IMR-90 (cell line): ENCODE measurements around the gene HHATL. TPM values are rescaled to one million over a fixed set of nuclear protein-coding genes. Genes with fewer than 3 reads are reported as not detected.

Experiments
- ATAC-seq: fragments of 200-7000 bp; cut with Tn5 transposase; 2 replicates; pipeline ENCODE4 v1.9.1; 2020; ENCODE audit warnings: low read depth, mild to moderate bottlenecking, moderate library complexity
- BruUV-seq: library from RNA; stranded (reverse); fragments of 400-500 nt; replicated peaks from 2 replicates; lab custom pipeline; 2021; lab: Mats Ljungman, UMichigan
- CTCF ChIA-PET: fragments of 300-600 bp; formaldehyde crosslinking; extraction: SDS; loops from one replicate; lab custom pipeline; 2021; ENCODE audit warnings: antibody characterized with exemption; lab: Yijun Ruan, JAX
- POLR2A ChIA-PET: fragments of 300-600 bp; sonication (Branson Sonifier 250); formaldehyde crosslinking; loops from one replicate; lab custom pipeline; 2022; ENCODE audit warnings: antibody characterized with exemption; ENCODE audit not compliant: unreplicated experiment; lab: Charles Lee
- DNase-seq: peaks from one replicate; pipeline ENCODE4 v3.0.0; 2013
- H2AFZ ChIP-seq: replicated peaks from 2 replicates; pipeline ENCODE3; 2013; ENCODE audit warnings: low read length, mild to moderate bottlenecking; ENCODE audit not compliant: poor library complexity
- H2AK5ac ChIP-seq: 2 replicates; pipeline ENCODE4 v1.6.1; 2013; ENCODE audit warnings: low read depth, low read length, inconsistent platforms
- H2AK9ac ChIP-seq: replicated peaks from 2 replicates; pipeline ENCODE3; 2013; ENCODE audit warnings: mild to moderate bottlenecking, low read depth, low read length, moderate library complexity; ENCODE audit not compliant: poor library complexity
- H2BK120ac ChIP-seq: 2 replicates; pipeline ENCODE4 v1.6.1; 2013; ENCODE audit warnings: low read depth, low read length, inconsistent platforms
- H2BK15ac ChIP-seq: 3 replicates; pipeline ENCODE4 v1.6.1; 2013; ENCODE audit warnings: low read depth, low read length, inconsistent platforms
- H2BK20ac ChIP-seq: 2 replicates; pipeline ENCODE4 v1.6.1; 2013; ENCODE audit warnings: low read depth, mild to moderate bottlenecking, inconsistent platforms, low read length, moderate library complexity
- H2BK5ac ChIP-seq: 2 replicates; pipeline ENCODE4 v1.6.1; 2013; ENCODE audit warnings: mild to moderate bottlenecking, low read depth, low read length, inconsistent platforms; ENCODE audit not compliant: poor library complexity, severe bottlenecking
- H3K14ac ChIP-seq: replicated peaks from 2 replicates; pipeline ENCODE4 v1.6.1; 2013; ENCODE audit warnings: low read depth, low read length, inconsistent platforms
- H3K18ac ChIP-seq: 2 replicates; pipeline ENCODE4 v1.6.1; 2013; ENCODE audit warnings: low read depth, low read length, control low read depth
- H3K23ac ChIP-seq: 2 replicates; pipeline ENCODE4 v1.6.1; 2013; ENCODE audit warnings: low read depth, low read length, inconsistent platforms
- H3K27ac ChIP-seq: 2 replicates; pipeline ENCODE4 v1.5.1; 2013; ENCODE audit warnings: mild to moderate bottlenecking, control low read depth, low read length; ENCODE audit not compliant: insufficient read depth
- H3K27me3 ChIP-seq: 2 replicates; pipeline ENCODE4 v1.6.1; 2013; ENCODE audit warnings: low read length; ENCODE audit not compliant: control insufficient read depth, insufficient read depth
- H3K36me3 ChIP-seq: 2 replicates; pipeline ENCODE4 v1.6.1; 2013; ENCODE audit warnings: low read length, mixed read lengths; ENCODE audit not compliant: control insufficient read depth, insufficient read depth
- H3K4ac ChIP-seq: 2 replicates; pipeline ENCODE4 v1.6.1; 2013; ENCODE audit warnings: low read depth, low read length, inconsistent platforms
- H3K4me1 ChIP-seq: 2 replicates; pipeline ENCODE4 v1.6.1; 2013; ENCODE audit warnings: low read length, mixed read lengths; ENCODE audit not compliant: control insufficient read depth, insufficient read depth
- H3K4me2 ChIP-seq: 2 replicates; pipeline ENCODE4 v1.6.1; 2013; ENCODE audit warnings: low read depth, mild to moderate bottlenecking, control low read depth, low read length, moderate library complexity
- H3K4me3 ChIP-seq: 2 replicates; pipeline ENCODE4 v1.5.1; 2013; ENCODE audit warnings: low read depth, mild to moderate bottlenecking, control low read depth, low read length, moderate library complexity; ENCODE audit not compliant: insufficient read depth
- H3K56ac ChIP-seq: 2 replicates; pipeline ENCODE4 v1.6.1; 2013; ENCODE audit warnings: low read length, inconsistent platforms; ENCODE audit not compliant: insufficient read depth; ENCODE audit errors: extremely low read depth
- H3K79me1 ChIP-seq, 2 experiments: 2 replicates each; pipeline ENCODE4 v1.6.1; 2013; ENCODE audit warnings: low read length in 2 of 2, inconsistent platforms in 1 of 2, low read depth in 1 of 2
- H3K9ac ChIP-seq: 2 replicates; pipeline ENCODE4 v1.6.1; 2013; ENCODE audit warnings: low read depth, low read length, control low read depth
- H3K9me1 ChIP-seq: 2 replicates; pipeline ENCODE4 v1.6.1; 2013; ENCODE audit warnings: low read length, inconsistent platforms; ENCODE audit not compliant: insufficient read depth
- H3K9me3 ChIP-seq: 2 replicates; pipeline ENCODE4 v1.6.1; 2013; ENCODE audit warnings: low read length; ENCODE audit not compliant: control insufficient read depth, insufficient read depth
- H4K20me1 ChIP-seq: 2 replicates; pipeline ENCODE4 v1.6.1; 2013; ENCODE audit warnings: low read length, inconsistent platforms; ENCODE audit not compliant: insufficient read depth
- H4K5ac ChIP-seq: 2 replicates; pipeline ENCODE4 v1.6.1; 2013; ENCODE audit warnings: mild to moderate bottlenecking, low read depth, low read length, control low read depth
- H4K8ac ChIP-seq, 2 experiments: 2 replicates each; pipeline ENCODE4 v1.6.1; 2013; ENCODE audit warnings: low read depth in 2 of 2, low read length in 2 of 2, control low read depth in 1 of 2, inconsistent platforms in 1 of 2
- H4K91ac ChIP-seq: 2 replicates; pipeline ENCODE4 v1.6.1; 2013; ENCODE audit warnings: low read depth, low read length, inconsistent platforms; ENCODE audit not compliant: insufficient read depth
- BHLHE40 ChIP-seq: fragments of 150-350 bp; IDR thresholded peaks from 2 replicates; pipeline ENCODE4 v1.6.1; 2016; ENCODE audit warnings: mild to moderate bottlenecking, low read depth, low read length
- NFE2L2 ChIP-seq: fragments of 150-350 bp; IDR thresholded peaks from 2 replicates; pipeline ENCODE4 v1.6.1; 2016; ENCODE audit warnings: low read depth, mild to moderate bottlenecking, low read length
- WGBS, 2 experiments: methylation state at CpG; one replicate each; pipeline versions ENCODE4 v1.1.5 to v1.1.7; 2013; ENCODE audit warnings: missing lambda C conversion rate in 2 of 2; ENCODE audit not compliant: insufficient read length in 1 of 2; ENCODE audit errors: extremely low coverage in 2 of 2; 5-methylcytosine and 5-hydroxymethylcytosine counted together
- dilution Hi-C: fragments of 300-500 bp; cut with HindIII; formaldehyde crosslinking; loops from one replicate; pipeline ENCODE4 v1.14.3; 2018; ENCODE audit warnings: low sequenced_read_pairs; ENCODE audit not compliant: unreplicated experiment
- in situ Hi-C: fragments of 300-500 bp; cut with MboI; formaldehyde crosslinking; loops from 3 replicates; pipeline ENCODE4 v1.14.3; 2019; ENCODE audit warnings: low sequenced_read_pairs, inconsistent platforms, mixed read lengths
- intact Hi-C: fragments of 100-400 bp; cut with micrococcal nuclease; formaldehyde crosslinking; loops from 2 replicates; pipeline ENCODE4 v1.10.0; 2022
- polyA plus RNA-seq, 3 experiments: library from polyadenylated mRNA; depleted of rRNA; stranded (reverse); fragments of >200 nt; gene quantifications; 2 replicates each; pipeline ENCODE4 v1.2.3, GENCODE V29; 2012; ENCODE audit warnings: low replicate concordance in 1 of 3
- total RNA-seq: library from RNA; depleted of rRNA; stranded (reverse); fragments of >200 nt; gene quantifications from 2 replicates; pipeline ENCODE4 v1.2.3, GENCODE V29; 2012

HHATL gene
- total and polyA plus RNA-seq, 2 of the 4 experiments (the other 2 are of a cell fraction), result not detected

DNA sequence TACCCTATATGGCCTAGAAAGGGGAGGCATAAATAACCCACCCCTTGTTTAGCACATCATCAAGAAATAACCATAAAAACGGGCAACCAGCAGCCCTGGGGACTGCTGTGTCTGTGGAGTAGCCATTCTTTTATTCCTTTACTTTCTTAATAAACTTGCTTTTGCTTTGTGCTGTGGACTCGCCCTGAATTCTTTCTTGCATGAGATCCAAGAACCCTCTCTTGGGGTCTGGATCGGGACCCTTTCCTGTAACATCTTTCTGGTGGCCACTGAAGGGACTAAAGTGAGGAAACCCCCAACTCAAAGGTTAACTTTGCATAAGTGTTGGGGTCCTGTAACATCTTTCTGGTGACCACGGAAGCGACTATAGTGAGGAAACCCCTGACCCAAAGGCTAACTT, 15.7 kb upstream of the HHATL start:
- WGBS, 2 experiments, result no CpG with 5 or more reads among the region's 5 CpGs
- Histone ChIP-seq H3K14ac (no peak overlapping the region), H2BK15ac (no peak overlapping the region), H4K20me1 (no peaks in the 10 kb centered on the region), H3K9me3 (no peaks in the 10 kb centered on the region), H3K4me3 (no peak overlapping the region), H3K4ac (no peak overlapping the region), H3K36me3 (no peaks in the 10 kb centered on the region), H2BK5ac (no peak overlapping the region), H3K18ac (no peak overlapping the region), H2BK120ac (no peak overlapping the region), H3K4me1 (no peaks in the 10 kb centered on the region), H4K8ac (no peak overlapping the region), H3K9ac (no peak overlapping the region), H4K5ac (no peak overlapping the region), H3K4me2 (no peak overlapping the region), H3K27me3 (peaks cover 25% of the 10 kb centered on the region), H3K56ac (no peak overlapping the region), H2AK5ac (no peak overlapping the region), H3K23ac (no peak overlapping the region), H2AFZ (no peak overlapping the region), H3K79me1 (no peaks in the 10 kb centered on the region), H3K9me1 (no peaks in the 10 kb centered on the region), H4K91ac (no peak overlapping the region), H2AK9ac (no peak overlapping the region), H2BK20ac (no peak overlapping the region), H3K27ac (no peak overlapping the region)
- BruUV-seq, result no TSS peak
- TF ChIP-seq NFE2L2, result no peak
- no peak for TF ChIP-seq BHLHE40
- intact Hi-C loops, result no loop called here
- CTCF ChIA-PET, result no interaction called here
- dilution Hi-C loops, result no loop called here
- ATAC-seq, result no peak
- POLR2A ChIA-PET, result no interaction called here
- no peak for DNase-seq
- in situ Hi-C loops, result no loop called here
